Measurements from ENCODE around the gene SDR42E2.
"Not testable (repeated sequence)": the region's sequence is repeated elsewhere in the genome, so short reads cannot be mapped to it uniquely, and the experiment has no call there.

The SDR42E2 gene
- total RNA-seq: 0.11 to 16.6 (median 0.46) reads per million in 9 experiments

- H3K36me3 Mint-ChIP-seq (ENCODE audit: insufficient read depth): no peaks in the 10 kb centered on the region
- H3K4me3 Mint-ChIP-seq: peak within 1 kb of the TSS; percentile 52 to 62
- H3K27ac Mint-ChIP-seq: no peak within 1 kb of the TSS
- no peaks in the 10 kb centered on the region for H3K9me3 Mint-ChIP-seq
- peaks cover 11 to 21% of the 10 kb centered on the region in 2 donors for H3K27me3 Mint-ChIP-seq
- H3K4me1 Mint-ChIP-seq (ENCODE audit: low read depth in 2 of 2): peaks cover 0 to 11% of the 10 kb centered on the region in 2 donors
- DNase-seq (peak in 2 of 3 experiments; percentile 17 to 19), ATAC-seq (replicated peaks) (peak; percentile 86)
Measured at GRCh38 chr16:22161999-22162655, at the start of gene SDR42E2. Gene SDR42E2 (plus strand): TSS chr16:22162506. CDS start chr16:22165583, 3,077 bp downstream.

GRCh38 chr16:22116095-22116700, 46.1 kb upstream of the SDR42E2 start:
- no peak overlapping the region for H3K4me3 Mint-ChIP-seq
- no peaks in the 10 kb centered on the region for H3K36me3 Mint-ChIP-seq (ENCODE audit: insufficient read depth)
- DNase-seq: no peak
- peak overlapping the region in 1 of 2 donors; percentile 28 for H3K27ac Mint-ChIP-seq
- no peaks in the 10 kb centered on the region for H3K9me3 Mint-ChIP-seq
- no peaks in the 10 kb centered on the region for H3K27me3 Mint-ChIP-seq
- ATAC-seq (replicated peaks): no peak
- no peaks in the 10 kb centered on the region for H3K4me1 Mint-ChIP-seq (ENCODE audit: low read depth in 2 of 2)

- no peaks in the 10 kb centered on the region for H3K9me3 Mint-ChIP-seq
- no peak overlapping the region for H3K4me3 Mint-ChIP-seq
- H3K27ac Mint-ChIP-seq: no peak overlapping the region
- no peaks in the 10 kb centered on the region for H3K36me3 Mint-ChIP-seq (ENCODE audit: insufficient read depth)
- H3K27me3 Mint-ChIP-seq: no peaks in the 10 kb centered on the region
- ATAC-seq (replicated peaks) (no peak), DNase-seq (no peak)
- no peaks in the 10 kb centered on the region for H3K4me1 Mint-ChIP-seq (ENCODE audit: low read depth in 2 of 2)
Measured at GRCh38 chr16:22117609-22118008, 44.7 kb upstream of the SDR42E2 start.

GRCh38 chr16:22120440-22120839, 41.9 kb upstream of the SDR42E2 start:
- Mint-ChIP-seq H3K4me1 (ENCODE audit: low read depth in 2 of 2) (no peaks in the 10 kb centered on the region), H3K9me3 (no peaks in the 10 kb centered on the region), H3K36me3 (ENCODE audit: insufficient read depth) (no peaks in the 10 kb centered on the region), H3K27me3 (no peaks in the 10 kb centered on the region), H3K4me3 (no peak overlapping the region), H3K27ac (no peak overlapping the region)
- DNase-seq (no peak), ATAC-seq (replicated peaks) (no peak)

GRCh38 chr16:22122239-22122638, 40.1 kb upstream of the SDR42E2 start:
- Mint-ChIP-seq H3K27ac (no peak overlapping the region), H3K27me3 (no peaks in the 10 kb centered on the region), H3K4me3 (no peak overlapping the region), H3K36me3 (ENCODE audit: insufficient read depth) (no peaks in the 10 kb centered on the region), H3K9me3 (no peaks in the 10 kb centered on the region), H3K4me1 (ENCODE audit: low read depth in 2 of 2) (no peaks in the 10 kb centered on the region)
- DNase-seq (no peak), ATAC-seq (replicated peaks) (no peak)

GRCh38 chr16:22123146-22123545, 39.2 kb upstream of the SDR42E2 start:
- peaks cover 0 to 8% of the 10 kb centered on the region in 2 donors for H3K27me3 Mint-ChIP-seq
- H3K4me3 Mint-ChIP-seq: no peak overlapping the region
- no peaks in the 10 kb centered on the region for H3K36me3 Mint-ChIP-seq (ENCODE audit: insufficient read depth)
- no peak overlapping the region for H3K27ac Mint-ChIP-seq
- H3K4me1 Mint-ChIP-seq (ENCODE audit: low read depth in 2 of 2): no peaks in the 10 kb centered on the region
- ATAC-seq (replicated peaks): no peak
- DNase-seq: no peak
- no peaks in the 10 kb centered on the region for H3K9me3 Mint-ChIP-seq

GRCh38 chr16:22123759-22124490, 38.4 kb upstream of the SDR42E2 start:
- no peak overlapping the region for H3K27ac Mint-ChIP-seq
- no peak for DNase-seq
- no peaks in the 10 kb centered on the region for H3K36me3 Mint-ChIP-seq (ENCODE audit: insufficient read depth)
- H3K4me3 Mint-ChIP-seq: no peak overlapping the region
- peaks cover 0 to 14% of the 10 kb centered on the region in 2 donors for H3K27me3 Mint-ChIP-seq
- no peaks in the 10 kb centered on the region for H3K4me1 Mint-ChIP-seq (ENCODE audit: low read depth in 2 of 2)
- no peak for ATAC-seq (replicated peaks)
- peaks cover 0 to 4% of the 10 kb centered on the region in 2 donors for H3K9me3 Mint-ChIP-seq

GRCh38 chr16:22124583-22125284, 37.6 kb upstream of the SDR42E2 start:
- H3K27me3 Mint-ChIP-seq: peaks cover 0 to 14% of the 10 kb centered on the region in 2 donors
- no peak for ATAC-seq (replicated peaks)

GRCh38 chr16:22126037-22126558, 36.2 kb upstream of the SDR42E2 start:
- Mint-ChIP-seq H3K36me3 (ENCODE audit: insufficient read depth) (no peaks in the 10 kb centered on the region), H3K4me1 (ENCODE audit: low read depth in 2 of 2) (no peaks in the 10 kb centered on the region), H3K27ac (no peak overlapping the region), H3K9me3 (peaks cover 0 to 4% of the 10 kb centered on the region in 2 donors), H3K4me3 (no peak overlapping the region), H3K27me3 (peaks cover 0 to 14% of the 10 kb centered on the region in 2 donors)
- DNase-seq: no peak
- ATAC-seq (replicated peaks): no peak

More at GRCh38 chr16:22124583-22125284, 37.6 kb upstream of the SDR42E2 start:
- H3K9me3 Mint-ChIP-seq: peaks cover 0 to 4% of the 10 kb centered on the region in 2 donors
- H3K4me3 Mint-ChIP-seq: no peak overlapping the region
- no peaks in the 10 kb centered on the region for H3K36me3 Mint-ChIP-seq (ENCODE audit: insufficient read depth)
- H3K4me1 Mint-ChIP-seq (ENCODE audit: low read depth in 2 of 2): no peaks in the 10 kb centered on the region
- DNase-seq: no peak
- H3K27ac Mint-ChIP-seq: no peak overlapping the region

GRCh38 chr16:22128537-22128936, 33.8 kb upstream of the SDR42E2 start:
- not testable (repeated sequence) for H3K9me3 Mint-ChIP-seq; ATAC-seq (replicated peaks); H3K4me3 Mint-ChIP-seq; H3K36me3 Mint-ChIP-seq (ENCODE audit: insufficient read depth); H3K4me1 Mint-ChIP-seq (ENCODE audit: low read depth in 2 of 2); H3K27ac Mint-ChIP-seq; DNase-seq
- peaks cover 0 to 14% of the 10 kb centered on the region in 2 donors for H3K27me3 Mint-ChIP-seq

GRCh38 chr16:22130528-22130927, 31.8 kb upstream of the SDR42E2 start:
- no peak overlapping the region for H3K27ac Mint-ChIP-seq
- H3K27me3 Mint-ChIP-seq: peaks cover 0 to 14% of the 10 kb centered on the region in 2 donors
- peaks cover 3% of the 10 kb centered on the region for H3K36me3 Mint-ChIP-seq (ENCODE audit: insufficient read depth)
- no peak for DNase-seq
- ATAC-seq (replicated peaks): no peak
- H3K4me1 Mint-ChIP-seq (ENCODE audit: low read depth in 2 of 2): no peaks in the 10 kb centered on the region
- no peak overlapping the region for H3K4me3 Mint-ChIP-seq
- H3K9me3 Mint-ChIP-seq: peaks cover 0 to 4% of the 10 kb centered on the region in 2 donors

GRCh38 chr16:22132801-22133200, 29.5 kb upstream of the SDR42E2 start:
- Mint-ChIP-seq H3K4me1 (ENCODE audit: low read depth in 2 of 2) (no peaks in the 10 kb centered on the region), H3K4me3 (no peak overlapping the region), H3K36me3 (ENCODE audit: insufficient read depth) (peaks cover 3% of the 10 kb centered on the region), H3K9me3 (peaks cover 0 to 4% of the 10 kb centered on the region in 2 donors), H3K27ac (no peak overlapping the region), H3K27me3 (peaks cover 0 to 22% of the 10 kb centered on the region in 2 donors)
- ATAC-seq (replicated peaks) (no peak), DNase-seq (no peak)

- no peak for ATAC-seq (replicated peaks)
- no peak for DNase-seq
- Mint-ChIP-seq H3K9me3 (no peaks in the 10 kb centered on the region), H3K4me3 (no peak overlapping the region), H3K27ac (no peak overlapping the region), H3K36me3 (ENCODE audit: insufficient read depth) (no peaks in the 10 kb centered on the region), H3K4me1 (ENCODE audit: low read depth in 2 of 2) (no peaks in the 10 kb centered on the region), H3K27me3 (peaks cover 12 to 14% of the 10 kb centered on the region in 2 donors)
Measured at GRCh38 chr16:22138482-22138881, 23.8 kb upstream of the SDR42E2 start.

All from effector memory CD8-positive, alpha-beta T cell (primary cell).